Activated CD8-positive, alpha-beta memory T cell treated with anti-CD3 and anti-CD28 coated beads, Interleukin-2, amount 50 U/mL, for 1 hour (primary cell): ENCODE data around the gene TMSB15C.

Source experiments
- DNase-seq: peaks from one replicate; pipeline ENCODE4 v3.0.0-alpha.2; 2020; ENCODE audit errors: extremely low read depth

The TMSB15C gene

DNA sequence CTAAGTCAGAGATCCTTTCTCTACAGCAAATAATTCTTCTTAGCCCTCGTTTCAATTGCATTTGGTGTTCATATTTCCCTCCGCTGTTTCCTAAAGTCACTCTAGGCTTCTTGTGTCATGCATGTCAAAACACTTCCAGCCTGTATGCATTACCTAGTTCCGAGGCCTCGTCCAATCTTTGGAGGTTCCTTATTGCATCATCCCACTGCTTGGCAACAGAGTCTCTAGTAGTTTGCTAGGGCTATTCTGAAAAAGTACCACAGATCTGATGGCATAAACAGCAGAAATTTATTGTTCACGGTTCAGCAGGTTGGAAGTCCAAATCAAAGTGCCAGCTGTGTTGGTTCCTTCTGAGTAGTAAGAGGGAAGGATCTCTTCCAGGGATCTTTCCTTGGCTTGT lies 30.4 kb downstream of the TMSB15C start:
- DNase-seq: no peak

DNA sequence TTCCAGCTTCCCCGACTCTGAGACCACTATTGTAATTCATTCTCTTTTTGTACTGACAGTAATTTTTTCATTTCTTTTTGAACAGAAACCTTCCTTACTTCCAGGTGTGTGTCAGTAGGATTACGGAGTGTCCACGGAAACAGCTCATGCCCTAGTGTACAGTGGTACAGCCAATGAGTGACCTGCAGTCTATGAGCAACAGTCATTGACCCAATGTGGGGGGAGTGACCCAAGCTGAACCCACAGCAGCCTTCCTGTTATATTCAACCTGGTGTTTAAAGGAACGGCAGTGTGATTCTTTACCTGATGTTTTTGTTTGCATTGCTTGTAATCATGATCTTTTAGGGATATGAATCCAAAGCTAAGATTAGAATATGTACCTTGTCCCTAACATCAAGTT lies 35.0 kb downstream of the TMSB15C start:
- no peak for DNase-seq

DNA sequence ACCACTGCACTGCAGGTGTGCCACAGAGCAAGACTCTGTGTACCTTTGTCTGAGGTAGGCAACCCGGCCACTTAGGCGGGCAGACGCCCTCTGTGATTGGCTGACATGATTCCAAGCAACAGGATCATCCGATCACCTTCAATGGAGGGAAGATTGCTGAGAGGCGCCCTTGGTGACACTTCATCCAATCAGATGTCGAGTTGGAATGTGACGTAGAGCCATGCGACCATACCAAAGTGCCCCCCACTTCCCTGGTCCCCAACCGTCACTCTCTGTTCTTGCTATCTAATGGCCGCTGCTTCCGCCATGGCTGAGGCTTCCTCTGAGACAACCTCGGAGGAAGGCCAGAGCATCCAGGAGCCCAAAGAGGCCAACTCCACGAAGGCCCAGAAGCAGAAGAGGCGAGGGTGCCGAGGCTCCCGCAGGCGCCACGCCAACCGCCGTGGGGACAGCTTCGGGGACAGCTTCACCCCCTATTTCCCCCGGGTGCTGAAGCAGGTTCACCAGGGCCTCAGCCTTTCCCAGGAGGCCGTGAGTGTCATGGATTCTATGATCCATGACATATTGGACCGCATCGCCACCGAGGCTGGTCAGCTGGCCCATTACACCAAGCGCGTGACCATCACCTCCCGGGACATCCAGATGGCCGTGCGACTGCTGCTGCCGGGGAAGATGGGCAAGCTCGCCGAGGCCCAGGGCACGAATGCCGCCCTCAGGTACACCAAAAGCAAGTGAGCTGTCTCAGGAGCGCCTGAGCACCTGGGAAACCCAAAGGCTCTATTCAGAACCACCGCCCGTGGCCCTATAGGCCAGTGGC lies 36.1 kb downstream of the TMSB15C start, which contains the start of gene H2BW2:
Gene H2BW2, plus strand, starts transcription at position 268 of the 817 bp plus-strand sequence. Its CDS starts 39 bp downstream, at position 307.
- no peak for DNase-seq
